GM21528 (cell line): Measurements from ENCODE around the gene GPR15LG.

Source experiments
- ATAC-seq: cut with Tn5 transposase; IDR thresholded peaks from one replicate; pipeline ENCODE4 v1.9.1; 2021; ENCODE audit warnings: mild to moderate bottlenecking, moderate library complexity; ENCODE audit not compliant: unreplicated experiment, low FRiP score

The GPR15LG gene

GRCh38 chr10:84190621-84191020, 17.0 kb downstream of the GPR15LG start:
- ATAC-seq: no peak

GRCh38 chr10:84191106-84191505, 17.5 kb downstream of the GPR15LG start:
- no peak for ATAC-seq

GRCh38 chr10:84193327-84193726, 19.7 kb downstream of the GPR15LG start:
- no peak for ATAC-seq

- ATAC-seq: no peak
Measured at GRCh38 chr10:84193846-84194423, 20.3 kb downstream of the GPR15LG start.

GRCh38 chr10:84194424-84195043, 20.9 kb downstream of the GPR15LG start, which contains the start of gene CDHR1:
Gene CDHR1 (plus strand): TSS chr10:84194537. CDS start chr10:84194761, 224 bp downstream.
- peak; percentile 56 for ATAC-seq

GRCh38 chr10:84195044-84195830, 21.6 kb downstream of the GPR15LG start:
- ATAC-seq: no peak

- no peak for ATAC-seq
Measured at GRCh38 chr10:84196083-84196482, 22.5 kb downstream of the GPR15LG start.

GRCh38 chr10:84196941-84197340, 23.3 kb downstream of the GPR15LG start:
- ATAC-seq: no peak

- ATAC-seq: no peak
Measured at GRCh38 chr10:84197643-84198042, 24.0 kb downstream of the GPR15LG start.

- no peak for ATAC-seq
Measured at GRCh38 chr10:84198206-84198915, 24.8 kb downstream of the GPR15LG start.

- no peak for ATAC-seq
Measured at GRCh38 chr10:84200537-84201243, 27.1 kb downstream of the GPR15LG start.

GRCh38 chr10:84201244-84201606, 27.6 kb downstream of the GPR15LG start:
- no peak for ATAC-seq

GRCh38 chr10:84201682-84202081, 28.1 kb downstream of the GPR15LG start:
- no peak for ATAC-seq

- no peak for ATAC-seq
Measured at GRCh38 chr10:84202349-84202748, 28.7 kb downstream of the GPR15LG start.

GRCh38 chr10:84204122-84204521, 30.5 kb downstream of the GPR15LG start:
- ATAC-seq: peak; percentile 54

GRCh38 chr10:84204610-84205009, 31.0 kb downstream of the GPR15LG start:
- no peak for ATAC-seq

- ATAC-seq: peak; percentile 74
Measured at GRCh38 chr10:84205049-84205852, 31.6 kb downstream of the GPR15LG start.

- no peak for ATAC-seq
Measured at GRCh38 chr10:84205853-84206525, 32.4 kb downstream of the GPR15LG start.

- ATAC-seq: no peak
Measured at GRCh38 chr10:84208023-84208422, 34.4 kb downstream of the GPR15LG start.
